Panc1 (cell line): ENCODE results near the gene NID2.

Source experiments
- SIN3A ChIP-seq: IDR thresholded peaks from 2 replicates; pipeline ENCODE4 v1.6.1; 2012; ENCODE audit warnings: low read depth, mild to moderate bottlenecking, low read length, moderate library complexity, borderline replicate concordance; ENCODE audit not compliant: insufficient read depth
- TF ChIP-seq, protein P1 (sequence below): fragments of 450-650 bp; IDR thresholded peaks from 2 replicates; pipeline ENCODE4 v1.5.1; 2017; ENCODE audit warnings: mild to moderate bottlenecking
- TF ChIP-seq, protein P2 (sequence below), 2 experiments: IDR thresholded peaks; 2 replicates each; pipeline ENCODE4 v1.6.1; 2011 to 2012; ENCODE audit warnings: low read depth in 2 of 2, control low read depth in 1 of 2, low read length in 1 of 2, mild to moderate bottlenecking in 1 of 2, moderate library complexity in 1 of 2; ENCODE audit not compliant: insufficient read depth in 1 of 2

DNA sequence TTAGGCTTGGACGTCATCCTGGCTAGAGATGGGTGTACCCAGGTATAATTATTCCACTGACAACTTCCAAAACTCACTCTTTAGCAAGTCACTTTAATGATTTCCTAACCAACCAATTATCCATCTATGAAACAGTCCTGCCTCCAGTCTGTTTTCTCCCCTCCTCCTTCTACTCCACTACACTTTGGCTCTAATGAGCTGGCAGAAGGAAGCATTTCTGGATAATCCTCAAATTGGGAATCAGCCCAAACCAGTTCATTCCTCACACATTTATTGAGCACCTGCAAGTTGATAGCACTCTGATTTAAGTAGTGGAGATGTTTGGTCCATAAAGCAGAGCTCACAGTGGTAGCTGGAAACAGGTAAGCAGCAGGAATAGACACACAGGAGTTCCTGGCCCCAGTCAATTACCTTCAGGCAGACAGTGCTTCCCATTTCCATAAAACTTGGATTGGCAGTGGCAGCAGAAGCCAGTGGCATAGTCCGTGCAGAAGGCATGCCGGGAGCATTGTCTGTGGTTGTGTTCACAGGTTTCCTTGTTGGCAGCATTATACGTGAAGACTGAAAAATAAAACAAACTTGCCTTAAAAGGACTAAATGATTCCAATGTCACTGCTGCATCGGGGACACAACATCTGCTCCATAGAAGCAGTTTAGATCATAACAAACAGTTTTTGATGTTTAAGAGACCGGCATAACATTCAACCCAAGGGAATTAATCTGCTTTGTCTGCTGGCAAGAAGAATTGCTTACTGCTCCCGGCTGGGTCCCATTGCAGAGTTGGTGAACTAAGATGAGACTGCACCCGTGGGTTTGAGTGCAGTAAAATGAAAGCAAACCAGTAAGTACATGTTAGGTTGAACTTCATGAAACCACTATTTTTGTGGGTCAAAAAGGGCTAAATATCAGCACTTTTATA, 26.2 kb downstream of the NID2 start:
- TF ChIP-seq, protein P1, sequence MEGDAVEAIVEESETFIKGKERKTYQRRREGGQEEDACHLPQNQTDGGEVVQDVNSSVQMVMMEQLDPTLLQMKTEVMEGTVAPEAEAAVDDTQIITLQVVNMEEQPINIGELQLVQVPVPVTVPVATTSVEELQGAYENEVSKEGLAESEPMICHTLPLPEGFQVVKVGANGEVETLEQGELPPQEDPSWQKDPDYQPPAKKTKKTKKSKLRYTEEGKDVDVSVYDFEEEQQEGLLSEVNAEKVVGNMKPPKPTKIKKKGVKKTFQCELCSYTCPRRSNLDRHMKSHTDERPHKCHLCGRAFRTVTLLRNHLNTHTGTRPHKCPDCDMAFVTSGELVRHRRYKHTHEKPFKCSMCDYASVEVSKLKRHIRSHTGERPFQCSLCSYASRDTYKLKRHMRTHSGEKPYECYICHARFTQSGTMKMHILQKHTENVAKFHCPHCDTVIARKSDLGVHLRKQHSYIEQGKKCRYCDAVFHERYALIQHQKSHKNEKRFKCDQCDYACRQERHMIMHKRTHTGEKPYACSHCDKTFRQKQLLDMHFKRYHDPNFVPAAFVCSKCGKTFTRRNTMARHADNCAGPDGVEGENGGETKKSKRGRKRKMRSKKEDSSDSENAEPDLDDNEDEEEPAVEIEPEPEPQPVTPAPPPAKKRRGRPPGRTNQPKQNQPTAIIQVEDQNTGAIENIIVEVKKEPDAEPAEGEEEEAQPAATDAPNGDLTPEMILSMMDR = no peak
- no peak for TF ChIP-seq SIN3A
- TF ChIP-seq, protein P2, sequence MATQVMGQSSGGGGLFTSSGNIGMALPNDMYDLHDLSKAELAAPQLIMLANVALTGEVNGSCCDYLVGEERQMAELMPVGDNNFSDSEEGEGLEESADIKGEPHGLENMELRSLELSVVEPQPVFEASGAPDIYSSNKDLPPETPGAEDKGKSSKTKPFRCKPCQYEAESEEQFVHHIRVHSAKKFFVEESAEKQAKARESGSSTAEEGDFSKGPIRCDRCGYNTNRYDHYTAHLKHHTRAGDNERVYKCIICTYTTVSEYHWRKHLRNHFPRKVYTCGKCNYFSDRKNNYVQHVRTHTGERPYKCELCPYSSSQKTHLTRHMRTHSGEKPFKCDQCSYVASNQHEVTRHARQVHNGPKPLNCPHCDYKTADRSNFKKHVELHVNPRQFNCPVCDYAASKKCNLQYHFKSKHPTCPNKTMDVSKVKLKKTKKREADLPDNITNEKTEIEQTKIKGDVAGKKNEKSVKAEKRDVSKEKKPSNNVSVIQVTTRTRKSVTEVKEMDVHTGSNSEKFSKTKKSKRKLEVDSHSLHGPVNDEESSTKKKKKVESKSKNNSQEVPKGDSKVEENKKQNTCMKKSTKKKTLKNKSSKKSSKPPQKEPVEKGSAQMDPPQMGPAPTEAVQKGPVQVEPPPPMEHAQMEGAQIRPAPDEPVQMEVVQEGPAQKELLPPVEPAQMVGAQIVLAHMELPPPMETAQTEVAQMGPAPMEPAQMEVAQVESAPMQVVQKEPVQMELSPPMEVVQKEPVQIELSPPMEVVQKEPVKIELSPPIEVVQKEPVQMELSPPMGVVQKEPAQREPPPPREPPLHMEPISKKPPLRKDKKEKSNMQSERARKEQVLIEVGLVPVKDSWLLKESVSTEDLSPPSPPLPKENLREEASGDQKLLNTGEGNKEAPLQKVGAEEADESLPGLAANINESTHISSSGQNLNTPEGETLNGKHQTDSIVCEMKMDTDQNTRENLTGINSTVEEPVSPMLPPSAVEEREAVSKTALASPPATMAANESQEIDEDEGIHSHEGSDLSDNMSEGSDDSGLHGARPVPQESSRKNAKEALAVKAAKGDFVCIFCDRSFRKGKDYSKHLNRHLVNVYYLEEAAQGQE (IDR thresholded peaks at IDR 0.05; ENCODE audit: insufficient read depth in 1 of 2, low read depth in 2 of 2, low read length in 1 of 2) = no peak
